Activated effector memory CD4-positive, alpha-beta T cell treated with Interleukin-2 at 50 U/mL for 16 hours (primary cell): ENCODE results near the gene GRK5.
"Not testable (repeated sequence)": the region's sequence is repeated elsewhere in the genome, so short reads cannot be mapped to it uniquely, and the experiment has no call there.

Experiments used
- DNase-seq: peaks from one replicate; pipeline ENCODE4 v3.0.0-alpha.2; 2020

Gene GRK5

GRCh38 chr10:119225083-119225658 is 17.8 kb downstream of the GRK5 start:
- DNase-seq, result no peak

- DNase-seq, result no peak
Measured at GRCh38 chr10:119227825-119228224, 20.5 kb downstream of the GRK5 start.

- DNase-seq, result no peak
Measured at GRCh38 chr10:119231654-119232053, 24.3 kb downstream of the GRK5 start.

GRCh38 chr10:119232439-119232838 is 25.1 kb downstream of the GRK5 start:
- DNase-seq, result not testable (repeated sequence)

- no peak for DNase-seq
Measured at GRCh38 chr10:119233123-119233820, 25.9 kb downstream of the GRK5 start.

GRCh38 chr10:119233821-119234220 is 26.4 kb downstream of the GRK5 start:
- DNase-seq, result no peak

- DNase-seq, result no peak
Measured at GRCh38 chr10:119235356-119235755, 28.0 kb downstream of the GRK5 start.

GRCh38 chr10:119237722-119238436 is 30.5 kb downstream of the GRK5 start:
- DNase-seq, result no peak

- DNase-seq, result no peak
Measured at GRCh38 chr10:119238577-119238976, 31.2 kb downstream of the GRK5 start.

- DNase-seq, result not testable (repeated sequence)
Measured at GRCh38 chr10:119239015-119239414, 31.6 kb downstream of the GRK5 start.

- not testable (repeated sequence) for DNase-seq
Measured at GRCh38 chr10:119239630-119240029, 32.3 kb downstream of the GRK5 start.

GRCh38 chr10:119241066-119241465 is 33.7 kb downstream of the GRK5 start:
- DNase-seq, result no peak

- no peak for DNase-seq
Measured at GRCh38 chr10:119242186-119242585, 34.8 kb downstream of the GRK5 start.

- DNase-seq, result no peak
Measured at GRCh38 chr10:119243488-119243887, 36.1 kb downstream of the GRK5 start.

GRCh38 chr10:119243967-119244366 is 36.6 kb downstream of the GRK5 start:
- no peak for DNase-seq

GRCh38 chr10:119245272-119245671 is 37.9 kb downstream of the GRK5 start:
- DNase-seq, result no peak

- DNase-seq, result no peak
Measured at GRCh38 chr10:119246862-119247549, 39.6 kb downstream of the GRK5 start.

GRCh38 chr10:119247550-119247894 is 40.2 kb downstream of the GRK5 start:
- no peak for DNase-seq

- no peak for DNase-seq
Measured at GRCh38 chr10:119248184-119248583, 40.8 kb downstream of the GRK5 start.

- no peak for DNase-seq
Measured at GRCh38 chr10:119248681-119249080, 41.3 kb downstream of the GRK5 start.

GRCh38 chr10:119250641-119251314 is 43.4 kb downstream of the GRK5 start:
- DNase-seq, result no peak

GRCh38 chr10:119251315-119251708 is 43.9 kb downstream of the GRK5 start:
- no peak for DNase-seq

- no peak for DNase-seq
Measured at GRCh38 chr10:119252051-119252465, 44.7 kb downstream of the GRK5 start.
